Pancreas (tissue), 10 donors: ENCODE data around the gene CCDC92. TPM values are rescaled to one million over a fixed set of nuclear protein-coding genes. Genes with fewer than 3 reads are reported as not detected.

ENCODE experiments used
- ATAC-seq, 4 donors: fragments of 200-7000 bp; cut with Tn5 transposase; one replicate each; pipeline versions ENCODE4 v1.8.0 to v1.9.1; 2020; ENCODE audit warnings: mild to moderate bottlenecking in 4 of 4, moderate library complexity in 4 of 4
- DNase-seq, 6 donors: peaks; one replicate each; pipeline ENCODE4 v3.0.0-alpha.2; 2020
- FAIRE-seq: peaks from 2 replicates; lab custom pipeline; 2012; peaks lifted over from hg19 to GRCh38; lab: Jason Lieb, UNC
- H3K27ac ChIP-seq, 4 donors: fragments of 200-600 bp; sonication (generic); 1 replicate in 3 of 4; 2 replicates in 1 of 4; pipeline versions ENCODE4 v1.5.0 to v1.8.0; 2020
- H3K27me3 ChIP-seq, 4 donors: fragments of 200-600 bp; one replicate each; pipeline ENCODE4 v1.8.0; 2021
- H3K36me3 ChIP-seq, 3 donors: fragments of 200-600 bp; sonication (generic) in 1 of 3; one replicate each; pipeline versions ENCODE4 v1.5.0 to v1.8.0; 2020 to 2021
- H3K4me1 ChIP-seq, 3 donors: fragments of 200-600 bp; one replicate each; pipeline ENCODE4 v1.8.0; 2021
- H3K4me3 ChIP-seq, 4 donors: fragments of 200-600 bp; sonication (generic) in 2 of 4; one replicate each; pipeline versions ENCODE4 v1.5.0 to v1.8.0; 2020 to 2021
- H3K9me3 ChIP-seq, 4 donors: fragments of 200-600 bp; one replicate each; pipeline ENCODE4 v1.8.0; 2021
- CTCF ChIP-seq, 4 donors: fragments of 200-600 bp; sonication (generic) in 3 of 4; IDR thresholded peaks; one replicate each; pipeline versions ENCODE4 v1.5.0 to v1.8.0; 2021; ENCODE audit warnings: antibody characterized with exemption in 4 of 4
- whole genome bisulfite sequencing, 2 donors: extraction: QIAGEN DNeasy Blood & Tissue Kit; methylation state at CpG; one replicate each; pipeline ENCODE4 v1.1.7; 2013; 5-methylcytosine and 5-hydroxymethylcytosine counted together
- intact Hi-C, 3 donors: fragments of 100-400 bp; cut with DNase I; formaldehyde crosslinking; loops; one replicate each; pipeline versions ENCODE4 v1.11.1 to v1.14.2; 2022
- polyA plus RNA-seq, 2 donors: library from polyadenylated mRNA; stranded (reverse); fragments of 200-250 nt; gene quantifications; one replicate each; pipeline ENCODE4 v1.2.3, GENCODE V29; 2013
- total RNA-seq, 6 donors: library from RNA; stranded (reverse); fragmentation: NEBNext Ultra II Directional in 4 of 6; extraction: Animal tissue kit (Norgen Biotek cat#: 25700) in 4 of 6; gene quantifications; one replicate each; pipeline versions ENCODE4 v1.2.1 to v1.2.4, GENCODE V29; 2021 to 2023
- donor health status: healthy with polysubstance abuse.
- donor health status: DM: no; HTN: no; CAD: no; lungs with moderate emphysema.
- donor health status: DM: no; HTN: no; CAD: no.
- donor health status: control.
- donor health status: control.
- donor health status: Bipolar disorder and iron deficiency.
- donor health status: DM: yes; HTN: yes; CAD: no.
- donor health status: DM: no; HTN: no; CAD: no.
- donor health status: DM: no; HTN: no; CAD: no.
- donor health status: DM: yes; HTN: yes; CAD: no.

Gene CCDC92
- total and polyA plus RNA-seq, 8 donors = 9.2 to 29.4 (median 12.0) TPM

GRCh38 chr12:124019115-124019514, 46.5 kb upstream of the CCDC92 start:
- Histone ChIP-seq H3K27me3 (no peaks in the 10 kb centered on the region), H3K36me3 (no peaks in the 10 kb centered on the region), H3K4me3 (no peak overlapping the region), H3K27ac (no peak overlapping the region), H3K4me1 (no peaks in the 10 kb centered on the region), H3K9me3 (no peaks in the 10 kb centered on the region)
- no peak for FAIRE-seq
- ATAC-seq = peak in 1 of 4 donors; percentile 20
- no peak for TF ChIP-seq CTCF (IDR thresholded peaks at IDR 0.05)
- DNase-seq = no peak
- intact Hi-C loops = no loop called here

GRCh38 chr12:124018539-124018938, 45.9 kb upstream of the CCDC92 start:
- no peak for DNase-seq
- Histone ChIP-seq H3K27me3 (no peaks in the 10 kb centered on the region), H3K27ac (no peak overlapping the region), H3K4me3 (no peak overlapping the region), H3K36me3 (peaks cover 0 to 3% (median 0%) of the 10 kb centered on the region in 3 donors), H3K4me1 (no peaks in the 10 kb centered on the region), H3K9me3 (no peaks in the 10 kb centered on the region)
- TF ChIP-seq CTCF (IDR thresholded peaks at IDR 0.05) = no peak
- peak in 1 of 4 donors; percentile 56 for ATAC-seq
- intact Hi-C loops = no loop called here
- 89 to 90% methylated on average over 2 of the region's 2 CpGs for WGBS, 2 donors
- FAIRE-seq = no peak

GRCh38 chr12:124017064-124017463, 44.4 kb upstream of the CCDC92 start:
- Histone ChIP-seq H3K4me3 (no peak overlapping the region), H3K27me3 (no peaks in the 10 kb centered on the region), H3K27ac (no peak overlapping the region), H3K9me3 (no peaks in the 10 kb centered on the region), H3K4me1 (no peaks in the 10 kb centered on the region), H3K36me3 (peaks cover 0 to 17% (median 8%) of the 10 kb centered on the region in 3 donors)
- FAIRE-seq = no peak
- no peak for DNase-seq
- ATAC-seq = no peak
- WGBS, 2 donors = 95 to 100% methylated on average over 2 of the region's 2 CpGs
- intact Hi-C loops = no loop called here
- TF ChIP-seq CTCF (IDR thresholded peaks at IDR 0.05) = no peak

GRCh38 chr12:124015494-124016461, 43.1 kb upstream of the CCDC92 start:
- 82 to 84% methylated on average over 13 of the region's 13 CpGs for WGBS, 2 donors
- no peaks in the 10 kb centered on the region for H3K27me3 ChIP-seq
- H3K27ac ChIP-seq = no peak overlapping the region
- TF ChIP-seq CTCF (IDR thresholded peaks at IDR 0.05) = no peak
- H3K9me3 ChIP-seq = no peaks in the 10 kb centered on the region
- H3K4me3 ChIP-seq = no peak overlapping the region
- DNase-seq (no peak), ATAC-seq (no peak), FAIRE-seq (no peak)
- H3K36me3 ChIP-seq = peaks cover 0 to 23% (median 13%) of the 10 kb centered on the region in 3 donors
- intact Hi-C loops = no loop called here
- peaks cover 0 to 9% (median 0%) of the 10 kb centered on the region in 3 donors for H3K4me1 ChIP-seq

GRCh38 chr12:124013073-124013472, 40.4 kb upstream of the CCDC92 start:
- Histone ChIP-seq H3K9me3 (no peaks in the 10 kb centered on the region), H3K36me3 (peaks cover 0 to 23% (median 13%) of the 10 kb centered on the region in 3 donors), H3K27me3 (no peaks in the 10 kb centered on the region), H3K4me3 (no peak overlapping the region), H3K27ac (no peak overlapping the region), H3K4me1 (peaks cover 0 to 20% (median 5%) of the 10 kb centered on the region in 3 donors)
- no peak for DNase-seq
- no peak for ATAC-seq
- TF ChIP-seq CTCF (IDR thresholded peaks at IDR 0.05) = no peak
- FAIRE-seq = no peak
- WGBS, 2 donors = 93 to 96% methylated on average over 7 of the region's 7 CpGs
- intact Hi-C loops = no loop called here
